NCI-H69 (cell line): ENCODE measurements around the gene CENPN.

ENCODE experiments used
- DNase-seq: peaks from one replicate; lab custom pipeline; 2025; lab: John Stamatoyannopoulos, UW

The CENPN gene

DNA sequence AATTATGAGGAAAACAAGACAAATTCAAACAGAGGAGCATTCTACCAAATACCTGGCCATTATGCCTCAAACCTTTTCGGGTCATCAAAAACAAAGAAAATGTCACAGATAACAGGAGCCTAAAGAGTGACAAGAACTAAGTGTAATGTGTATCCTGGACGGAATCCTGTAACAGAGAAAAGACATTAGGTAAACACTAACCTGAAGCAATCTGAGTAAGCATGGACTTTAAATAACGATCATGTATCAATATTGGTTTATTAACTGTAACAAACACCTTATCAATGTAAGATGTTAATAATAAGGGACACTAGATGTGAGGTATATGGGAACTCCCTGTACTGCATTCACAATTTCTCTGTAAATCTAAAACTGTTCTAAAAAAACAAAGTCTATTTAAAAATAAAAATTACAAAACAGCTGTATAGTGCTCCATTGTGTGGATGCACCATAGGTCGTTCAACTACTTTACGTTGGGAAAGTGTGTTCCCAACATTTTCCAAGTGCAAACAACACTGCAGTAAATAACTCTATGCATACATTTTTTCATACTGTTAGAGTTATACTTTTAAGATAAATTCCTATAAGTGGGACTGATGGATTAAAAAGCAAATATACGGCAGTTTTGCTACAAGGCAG lies 15.1 kb upstream of the CENPN start:
- DNase-seq = no peak

DNA sequence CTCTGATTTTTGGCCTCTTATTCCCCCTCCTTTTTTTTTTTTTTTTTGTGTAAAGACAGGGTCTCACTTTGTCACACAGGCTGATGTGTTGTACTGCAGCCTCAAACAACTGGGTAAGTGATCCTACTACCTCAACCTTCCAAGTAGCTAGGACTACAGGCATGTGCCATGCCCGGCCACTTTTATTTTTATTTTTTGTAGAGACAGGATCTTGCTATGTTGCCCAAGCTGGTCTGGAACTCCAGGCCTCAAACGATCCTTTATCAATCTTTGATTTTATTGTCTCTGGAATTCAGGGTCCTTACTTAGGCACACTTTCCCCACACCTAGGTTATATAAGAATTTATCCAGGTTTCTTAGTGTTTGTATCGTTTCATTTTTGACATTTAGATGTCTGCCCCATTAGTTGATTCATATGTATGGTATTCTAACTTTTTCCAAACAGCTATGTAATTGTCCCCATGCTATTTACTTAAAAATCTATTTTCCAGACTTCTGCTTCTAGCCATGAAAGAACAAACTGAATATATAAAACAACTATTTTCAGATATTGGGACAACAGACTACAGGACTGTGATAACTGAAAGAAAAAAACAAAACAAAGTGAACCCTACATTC lies 14.2 kb upstream of the CENPN start:
- DNase-seq = no peak

DNA sequence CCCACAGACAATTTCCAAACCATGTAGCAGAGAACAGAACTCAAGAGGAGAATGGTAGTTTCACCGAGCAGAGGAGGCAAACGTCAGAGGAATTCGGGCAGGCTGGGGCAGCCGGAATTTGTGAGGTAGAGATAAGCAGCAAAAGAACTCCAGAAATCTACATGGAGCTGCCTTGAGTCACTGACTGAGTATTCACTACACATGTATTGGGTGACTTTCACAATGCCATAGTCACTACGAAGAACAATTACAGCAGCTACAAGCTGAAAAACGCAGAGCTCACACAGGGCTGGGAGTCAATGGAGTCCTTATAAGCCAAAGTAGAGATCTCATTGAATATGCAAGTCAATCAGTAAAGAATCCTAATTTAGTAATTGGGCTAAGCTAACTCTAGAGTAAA lies 13.7 kb upstream of the CENPN start:
- peak; percentile 73 for DNase-seq

DNA sequence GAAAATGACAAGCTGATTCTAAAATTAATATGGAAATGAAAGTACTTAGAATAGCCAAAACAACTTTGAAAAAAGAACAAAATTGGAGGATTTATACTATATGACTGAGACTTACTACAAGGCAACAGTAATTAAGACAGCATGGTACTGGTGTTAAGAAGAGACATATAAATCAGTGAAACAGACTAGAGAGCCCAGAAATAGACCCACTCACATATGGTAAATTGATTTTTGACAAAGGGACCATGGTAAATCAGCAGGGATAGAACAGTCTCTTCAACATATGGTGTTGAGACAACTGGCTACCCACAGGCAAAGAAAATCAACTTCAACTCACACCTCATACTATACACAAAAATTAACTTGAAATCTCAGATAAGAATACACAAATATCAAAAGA lies 13.2 kb upstream of the CENPN start:
- DNase-seq = peak; percentile 82

DNA sequence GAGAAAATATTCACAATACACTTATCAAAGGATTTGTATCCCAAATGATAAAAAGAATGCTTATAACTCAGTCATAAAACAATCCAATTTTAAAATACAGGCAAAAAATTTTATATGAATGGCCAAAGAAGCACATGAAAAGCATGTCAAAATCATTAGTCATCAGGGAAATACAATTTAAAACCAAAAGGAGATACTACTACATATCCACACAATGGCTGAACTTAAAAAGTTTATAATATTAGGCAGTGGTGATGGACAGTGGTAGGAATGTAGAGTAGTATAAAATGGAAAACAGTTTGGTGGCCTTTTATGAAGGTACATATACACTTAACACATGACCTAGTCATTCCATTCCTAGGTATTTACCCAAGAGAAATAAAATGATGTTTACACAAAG lies 12.6 kb upstream of the CENPN start:
- peak; percentile 4 for DNase-seq

DNA sequence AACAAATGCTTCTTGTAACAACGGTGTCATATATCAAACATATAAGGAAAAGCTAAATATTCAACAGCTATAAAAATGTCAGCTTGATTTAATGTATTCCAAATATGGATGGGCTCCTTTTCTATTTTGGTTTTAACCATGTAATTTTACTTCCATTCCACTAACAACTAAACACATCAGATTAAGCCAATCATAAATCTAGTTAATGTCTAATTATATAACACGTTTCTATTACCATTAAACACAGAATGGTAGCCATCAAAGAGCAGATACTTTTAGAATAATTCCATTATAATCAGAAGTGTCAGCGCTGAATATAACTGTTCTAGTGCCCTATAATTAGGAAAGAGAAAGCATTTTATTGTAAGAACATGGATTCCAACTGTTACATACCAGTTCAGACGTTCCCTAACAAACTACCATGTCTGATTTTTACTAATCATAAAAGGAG lies 10.3 kb upstream of the CENPN start:
- peak; percentile 91 for DNase-seq

DNA sequence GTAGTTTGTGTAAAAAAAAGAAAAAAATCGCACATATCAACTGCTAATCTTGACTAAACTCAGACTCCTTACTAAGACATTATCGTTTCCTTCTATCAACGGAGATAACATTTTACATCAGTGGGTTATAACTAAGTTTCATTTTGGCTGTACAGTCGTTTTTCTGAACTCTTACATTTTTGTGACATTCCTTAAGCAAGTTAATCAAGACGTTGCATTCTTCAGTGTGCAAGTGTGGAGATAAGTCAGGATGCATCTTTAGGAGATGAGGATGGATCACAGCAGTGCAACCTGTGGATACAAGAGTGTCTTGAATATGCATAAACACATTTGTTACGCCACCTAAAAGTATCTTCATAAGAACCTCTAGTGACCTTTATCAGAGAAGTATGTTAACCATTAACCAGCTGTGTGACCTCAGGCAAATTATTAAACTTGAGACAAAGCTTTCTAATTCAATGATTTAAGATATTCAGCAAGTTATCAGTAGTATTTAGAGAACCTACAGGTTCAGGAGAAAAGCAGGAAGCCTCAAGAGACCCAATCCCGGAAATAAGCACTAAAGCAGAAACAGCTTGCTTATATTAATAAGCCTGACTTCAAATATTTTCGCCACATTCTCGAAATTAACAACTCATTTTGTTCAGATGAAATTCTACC lies 9.7 kb upstream of the CENPN start:
- DNase-seq = peak; percentile 37

DNA sequence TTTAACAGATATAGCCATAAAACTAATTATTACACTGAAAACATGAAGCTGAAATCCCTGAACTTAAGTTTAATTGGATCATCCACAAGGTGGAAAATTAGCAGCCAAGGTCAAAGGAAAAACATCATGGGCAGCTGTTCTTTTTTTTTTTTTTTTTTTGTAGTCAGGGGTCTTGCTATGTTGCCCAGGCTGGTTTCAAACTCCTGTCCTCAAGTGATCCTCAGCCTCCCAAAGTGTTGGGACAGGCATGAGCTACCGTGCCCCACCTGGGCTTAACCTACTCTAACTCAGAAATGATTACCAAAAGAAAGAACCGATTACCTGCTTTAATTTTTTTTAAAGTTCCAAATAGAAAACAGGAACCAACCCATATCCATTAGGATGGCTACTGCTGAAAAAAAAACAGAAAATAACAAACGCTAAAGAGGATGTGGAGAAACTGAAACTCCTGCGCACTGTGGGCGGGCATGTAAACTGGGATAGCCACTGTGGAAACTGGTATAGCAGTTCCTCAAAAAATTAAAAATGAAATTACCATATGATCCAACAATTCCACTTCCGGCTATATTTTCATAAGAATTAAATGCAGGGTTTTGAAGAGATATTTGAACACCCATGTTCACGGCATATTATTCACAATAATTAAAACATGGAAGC lies 8.9 kb upstream of the CENPN start:
- no peak for DNase-seq

DNA sequence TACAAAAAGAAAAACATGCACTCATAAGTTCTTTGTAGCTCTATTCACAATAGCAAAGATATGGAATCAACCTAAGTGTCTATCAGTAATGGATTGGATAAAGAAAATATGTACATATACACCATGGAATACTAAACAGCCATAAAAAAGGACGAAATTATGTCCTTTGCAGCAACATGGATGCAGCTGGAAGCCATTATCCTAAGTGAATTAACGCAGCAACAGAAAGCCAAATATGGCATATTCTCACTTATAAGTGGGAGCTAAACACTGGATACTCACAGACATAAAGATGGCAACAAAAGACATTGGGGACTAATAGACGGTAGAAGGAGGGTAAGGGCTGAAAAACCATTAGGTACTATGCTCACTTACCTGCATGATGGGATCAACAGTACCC lies 6.1 kb upstream of the CENPN start:
- no peak for DNase-seq

DNA sequence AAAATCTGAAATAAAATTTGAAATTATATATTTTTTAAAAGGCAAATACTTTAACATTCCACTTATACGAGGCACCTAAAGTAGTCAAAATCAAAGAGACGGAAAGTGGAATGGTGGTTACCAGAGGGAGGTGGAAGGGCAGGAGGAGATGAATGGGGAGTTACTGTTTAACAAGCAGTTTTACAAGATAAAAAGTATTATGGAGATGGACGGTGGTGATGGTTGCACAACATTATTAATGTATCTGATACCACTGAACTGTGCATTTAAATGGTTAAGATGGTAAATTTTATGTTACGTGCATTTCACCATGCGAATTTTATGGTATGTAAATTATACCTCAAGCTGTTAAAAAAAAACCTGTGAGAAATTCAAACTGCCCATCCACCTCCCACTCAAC lies 5.7 kb upstream of the CENPN start:
- no peak for DNase-seq

DNA sequence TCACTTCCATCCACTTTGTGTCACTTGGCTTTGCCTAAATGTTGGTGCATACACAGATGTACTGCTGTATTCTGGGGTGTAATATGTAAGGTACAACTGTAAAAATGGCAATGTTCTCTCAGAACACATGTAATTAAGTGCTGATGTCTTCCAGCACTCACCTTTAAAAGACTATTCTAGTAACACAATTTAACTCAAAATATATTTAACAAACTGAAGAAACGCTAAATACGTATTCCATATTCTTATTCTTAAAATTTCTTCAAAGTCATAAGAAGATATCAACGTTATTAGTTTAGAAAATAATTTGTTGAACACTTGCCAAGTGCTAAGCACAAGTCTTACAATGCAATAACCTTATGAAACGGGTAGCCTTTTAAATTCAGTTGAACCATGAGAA lies 4.0 kb upstream of the CENPN start:
- DNase-seq = no peak

DNA sequence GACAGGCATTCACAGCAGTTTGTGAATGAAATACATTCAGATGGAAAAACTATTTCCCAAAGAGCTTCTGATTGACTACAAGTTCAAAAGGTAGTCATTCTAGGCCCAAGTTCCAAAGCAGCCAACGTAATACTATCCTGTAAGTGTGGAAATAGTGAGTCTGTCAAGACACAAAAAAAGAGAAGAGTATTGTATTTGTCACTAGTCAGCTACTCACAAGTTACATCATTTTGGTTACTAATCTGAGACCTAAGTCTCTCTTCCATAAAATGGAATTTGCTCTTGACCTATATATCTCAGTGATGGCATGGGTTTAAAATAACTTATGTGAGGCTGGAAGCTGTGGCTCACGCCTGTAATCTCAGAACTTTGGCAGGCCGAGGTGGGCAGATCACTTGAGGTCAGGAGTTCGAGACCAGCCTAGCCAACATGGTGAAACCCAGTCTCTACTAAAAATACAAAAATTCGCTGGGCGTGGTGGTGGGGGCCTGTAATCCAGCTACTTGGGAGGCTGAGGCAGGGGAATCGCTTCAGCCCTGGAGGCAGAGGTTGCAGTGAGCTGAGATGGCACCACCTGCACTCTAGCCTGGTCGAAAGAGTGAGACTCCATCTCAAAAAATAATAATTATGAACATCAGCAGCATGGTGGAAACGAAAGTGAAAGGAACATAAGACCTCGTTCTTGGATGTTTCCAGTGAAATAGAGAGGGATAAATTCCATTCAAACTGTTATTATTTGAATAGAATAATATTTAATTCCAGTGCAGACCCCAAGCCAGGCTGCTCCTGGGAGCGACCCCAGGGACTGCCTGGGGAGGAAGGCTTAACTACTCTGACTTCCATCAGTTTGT lies 3.2 kb upstream of the CENPN start:
- DNase-seq = no peak

DNA sequence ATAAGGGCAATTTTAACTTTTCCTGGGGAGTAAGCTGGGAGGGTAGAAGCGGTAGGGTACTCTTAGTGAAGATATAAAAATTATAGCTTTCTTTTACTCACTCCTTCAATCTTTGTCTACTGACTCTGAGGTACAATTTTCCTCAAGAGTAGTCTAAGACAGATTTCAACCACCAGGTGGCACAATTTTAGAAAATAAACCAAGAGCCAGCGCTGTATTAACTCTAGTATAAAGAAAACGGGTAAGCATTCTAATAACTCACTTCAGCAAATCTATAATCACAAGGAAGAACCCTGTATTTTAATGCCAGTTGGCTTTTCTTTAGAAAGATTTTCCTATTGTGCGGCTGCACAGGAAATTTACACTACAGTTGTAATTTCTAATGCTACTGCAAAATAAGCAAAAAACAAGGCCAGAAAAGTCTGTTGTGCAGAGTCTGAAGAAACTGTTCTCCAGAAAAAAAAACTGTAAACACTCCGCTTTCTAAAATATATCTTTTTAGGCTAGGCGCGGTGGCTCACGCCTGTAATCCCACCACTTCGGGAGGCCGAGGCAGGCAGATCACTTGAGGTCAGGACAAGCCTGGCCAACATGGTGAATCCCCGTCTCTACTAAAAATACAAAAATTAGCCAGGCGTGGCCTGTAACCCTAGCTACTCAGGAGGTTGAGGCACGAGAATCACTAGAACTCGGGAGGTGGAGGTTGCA lies 2.2 kb upstream of the CENPN start:
- DNase-seq = peak; percentile 49

DNA sequence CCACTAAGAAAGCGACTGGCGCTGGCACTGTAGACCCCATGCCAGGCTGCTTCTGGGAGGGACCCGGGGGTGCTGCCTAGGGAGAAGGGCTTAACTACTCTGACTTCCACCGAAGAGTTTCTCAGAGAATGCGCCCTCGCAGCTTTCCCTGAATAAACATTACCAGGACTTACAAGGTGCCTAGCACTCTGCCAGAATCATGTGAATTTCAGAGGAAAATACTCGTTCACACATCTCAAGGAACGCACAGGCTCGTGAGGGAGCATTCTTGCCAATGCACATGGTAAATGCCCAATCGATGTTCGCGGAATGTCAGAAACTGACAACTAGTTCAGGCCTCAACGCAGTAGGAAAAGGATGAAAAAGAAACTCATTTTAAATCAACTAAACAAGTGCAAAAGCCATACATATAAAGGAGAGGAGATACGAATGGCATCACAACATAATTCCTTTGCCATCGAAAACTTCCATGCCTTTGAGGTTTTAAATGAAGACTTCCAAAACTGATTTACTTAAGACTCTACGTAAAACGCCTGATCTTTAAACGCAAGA lies 1.3 kb upstream of the CENPN start:
- DNase-seq = peak; percentile 9

DNA sequence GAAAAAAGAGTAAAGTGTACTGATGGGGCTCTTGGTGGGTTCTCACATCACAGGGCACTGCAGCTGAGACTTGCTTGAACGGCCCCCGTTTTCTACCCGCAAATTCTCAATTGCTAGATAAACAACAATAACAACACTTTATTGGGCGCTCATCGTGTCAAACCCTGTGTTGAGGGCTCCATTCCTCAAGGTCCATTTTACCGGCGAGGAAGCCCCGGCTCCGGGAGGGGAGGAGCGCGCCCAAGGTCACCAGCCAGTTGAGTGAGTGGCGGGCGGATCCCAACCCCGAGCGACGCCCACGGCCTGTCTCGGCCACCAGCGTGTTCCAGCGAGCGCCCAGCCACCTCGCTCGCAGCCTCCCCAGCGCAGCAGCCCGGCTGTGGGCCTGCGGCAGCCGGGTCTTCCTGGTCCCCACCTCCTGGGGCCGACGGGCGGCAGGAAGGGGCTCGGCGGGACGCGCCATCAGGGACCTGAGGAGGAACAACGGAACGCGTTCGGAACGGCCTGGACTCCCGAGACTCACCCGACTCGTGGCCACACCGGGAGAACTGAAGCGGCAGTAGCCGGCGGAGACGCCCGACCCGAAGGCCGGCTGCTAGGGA lies 702 bp upstream of the CENPN start:
- peak; percentile 71 for DNase-seq

DNA sequence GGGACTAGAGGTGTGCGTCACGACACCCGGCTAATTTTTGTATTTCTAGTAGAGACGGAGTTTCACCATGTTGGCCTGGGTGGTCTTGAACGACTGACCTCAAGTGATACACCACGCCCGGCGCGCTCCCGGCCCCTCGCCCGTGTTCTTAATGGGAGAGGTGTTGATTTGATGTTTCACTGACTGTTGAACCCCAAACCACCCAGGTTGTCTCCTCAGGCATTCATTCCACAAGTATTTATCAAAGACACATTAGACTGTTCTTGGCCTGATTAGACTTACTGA lies 1.4 kb downstream of the CENPN start:
- DNase-seq = no peak

DNA sequence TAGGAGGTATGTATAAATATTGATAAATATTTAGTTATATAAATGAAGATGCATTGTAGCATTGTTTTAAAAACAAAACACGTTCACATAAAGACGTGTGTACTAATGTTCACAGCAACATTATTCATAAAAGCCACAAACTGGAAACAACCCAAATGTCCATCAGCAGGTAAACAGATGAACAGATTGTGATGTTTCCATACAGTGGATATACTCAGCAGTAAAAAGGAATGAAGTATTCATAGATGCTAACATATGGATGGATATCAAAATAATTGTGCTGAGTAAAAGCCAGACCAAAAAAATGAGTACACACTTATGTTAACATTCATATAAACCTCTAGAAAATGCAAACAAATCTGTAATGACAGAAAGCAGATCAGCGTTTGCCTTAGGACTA lies 6.0 kb downstream of the CENPN start:
- no peak for DNase-seq

DNA sequence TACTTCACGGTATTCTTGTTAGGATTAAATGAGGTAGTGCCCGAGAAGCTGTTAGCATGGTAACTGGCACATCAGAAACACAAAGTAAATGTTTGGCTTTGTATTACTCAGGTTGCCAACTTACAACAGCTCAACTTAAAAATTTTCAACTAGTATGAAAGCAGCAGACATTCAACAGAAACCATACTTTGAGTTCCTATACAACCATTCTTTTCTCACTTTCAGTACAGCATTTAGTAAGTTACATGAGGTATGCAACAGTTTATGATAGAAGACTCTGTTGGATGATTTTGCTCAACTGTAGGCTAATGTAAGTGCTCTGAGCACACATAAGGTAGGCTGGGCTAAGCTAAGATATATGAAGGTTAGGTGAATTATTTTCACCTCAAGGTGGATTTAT lies 7.7 kb downstream of the CENPN start:
- DNase-seq = no peak

DNA sequence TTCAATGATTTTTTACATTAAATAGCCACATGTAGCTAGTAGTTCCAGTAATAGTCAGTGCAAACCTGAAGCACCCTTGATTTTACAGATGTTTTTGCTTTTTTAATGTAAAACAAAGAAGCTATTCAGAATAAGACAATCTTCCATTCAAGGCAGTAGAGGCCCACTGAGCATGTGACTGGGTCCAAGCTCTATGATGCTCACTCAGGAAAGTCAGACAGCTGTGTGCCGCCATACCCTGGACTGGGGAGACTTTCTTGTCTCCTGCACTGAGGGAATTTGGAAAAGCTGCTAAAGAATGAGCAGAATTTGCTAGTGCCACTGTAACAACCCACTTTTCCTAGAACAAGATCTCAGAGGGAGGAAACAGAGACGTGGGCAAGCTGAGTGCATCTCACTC lies 11.5 kb downstream of the CENPN start:
- no peak for DNase-seq

DNA sequence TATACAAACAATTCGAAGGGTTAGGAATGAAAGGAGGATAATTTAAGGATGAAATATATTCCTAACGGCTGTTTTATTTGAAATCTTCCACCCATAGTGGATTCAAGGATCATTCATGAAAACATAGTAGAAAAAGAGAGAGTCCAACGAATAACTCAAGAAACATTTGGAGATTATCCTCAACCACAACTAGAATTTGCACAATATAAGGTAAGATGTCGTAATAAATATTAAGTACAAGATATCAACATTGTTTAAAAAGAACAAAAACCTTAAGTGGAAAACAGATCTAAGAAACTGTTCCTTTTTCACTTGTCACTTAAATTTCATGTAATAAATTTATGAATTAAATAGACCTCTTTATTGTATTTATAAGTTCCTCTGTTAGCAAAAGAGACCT lies 19.4 kb downstream of the CENPN start:
- DNase-seq = no peak
